Heart right ventricle (tissue), 16 donors: Measurements from ENCODE around the gene C4orf33. TPM values are rescaled to one million over a fixed set of nuclear protein-coding genes. Genes with fewer than 3 reads are reported as not detected.

ENCODE experiments used
- ATAC-seq, 8 donors: fragments of 200-7000 bp; cut with Tn5 transposase; one replicate each; pipeline ENCODE4 v1.9.1; 2020; ENCODE audit warnings: mild to moderate bottlenecking in 8 of 8, moderate library complexity in 8 of 8, moderate number of reproducible peaks in 1 of 8
- DNase-seq, 2 donors: peaks; one replicate each; pipeline ENCODE4 v3.0.0-alpha.2; 2020
- H3K27ac ChIP-seq, 10 donors: fragments of 200-600 bp; sonication (generic) in 2 of 10; one replicate each; pipeline versions ENCODE4 v1.5.0 to v1.8.0; 2020 to 2022; ENCODE audit warnings: mild to moderate bottlenecking in 3 of 10
- H3K27me3 ChIP-seq, 7 donors: fragments of 200-600 bp; one replicate each; pipeline ENCODE4 v1.8.0; 2021 to 2022; ENCODE audit warnings: mild to moderate bottlenecking in 2 of 7
- H3K36me3 ChIP-seq, 9 donors: fragments of 200-600 bp; sonication (generic) in 1 of 9; one replicate each; pipeline versions ENCODE4 v1.5.0 to v1.8.0; 2020 to 2022; ENCODE audit warnings: mild to moderate bottlenecking in 2 of 9
- H3K4me1 ChIP-seq, 9 donors: fragments of 200-600 bp; sonication (generic) in 1 of 9; one replicate each; pipeline versions ENCODE4 v1.5.0 to v1.8.0; 2020 to 2022; ENCODE audit warnings: mild to moderate bottlenecking in 4 of 9
- H3K4me3 ChIP-seq, 10 donors: fragments of 200-600 bp; sonication (generic) in 2 of 10; one replicate each; pipeline versions ENCODE4 v1.5.0 to v1.8.0; 2020 to 2022; ENCODE audit warnings: mild to moderate bottlenecking in 7 of 10, moderate library complexity in 2 of 10
- H3K9me3 ChIP-seq, 11 donors: fragments of 200-600 bp in 10 of 11; sonication (generic) in 2 of 11; one replicate each; pipeline versions ENCODE4 v1.5.0 to v1.8.0; 2013 to 2022; ENCODE audit warnings: mild to moderate bottlenecking in 2 of 11, control low read depth in 1 of 11, moderate library complexity in 1 of 11
- WGBS, 2 donors: extraction: QIAGEN DNeasy Blood & Tissue Kit; methylation state at CpG; one replicate each; pipeline ENCODE4 v1.1.7; 2013; ENCODE audit warnings: inconsistent platforms in 1 of 2; 5-methylcytosine and 5-hydroxymethylcytosine counted together
- intact Hi-C, 10 donors: fragments of 100-400 bp; cut with DNase I; formaldehyde crosslinking; loops; one replicate each; pipeline versions ENCODE4 v1.11.1 to v1.14.2; 2022
- polyA plus RNA-seq, 2 donors: library from polyadenylated mRNA; stranded (reverse); fragments of 200-250 nt; gene quantifications; one replicate each; pipeline ENCODE4 v1.2.3, GENCODE V29; 2013
- total RNA-seq, 10 donors: library from RNA; stranded (reverse); fragmentation: NEBNext Ultra II Directional in 3 of 10; extraction: Animal tissue kit (Norgen Biotek cat#: 25700) in 3 of 10; gene quantifications; one replicate each; pipeline versions ENCODE4 v1.2.1 to v1.2.4, GENCODE V29; 2021 to 2023
- TF ChIP-seq, protein P1 (sequence below), 9 donors: fragments of 200-600 bp; sonication (generic) in 2 of 9; IDR thresholded peaks; one replicate each; pipeline versions ENCODE4 v1.5.0 to v1.8.0; 2021 to 2022; ENCODE audit warnings: antibody characterized with exemption in 9 of 9, mild to moderate bottlenecking in 5 of 9, moderate library complexity in 1 of 9
- donor health status: Arrhythmogenic right ventricular cardiomyopathy.
- donor health status: ischemic (EF 13 %, LVEDD 7.1; RV severe dilation, severe dysfunction).
- donor health status: healthy with polysubstance abuse.
- donor health status: DM: no; HTN: yes; CAD: no.
- donor health status: DM: no; HTN: no; CAD: no.
- donor health status: ischemic (EF 25% LVEDD 6.9; RV normal size, moderate dysfunction).
- donor health status: ischemic (EF 25% LVEDD 5.7; RV mildly dilated, moderate dysfunction).
- donor health status: healthy.
- donor health status: DM: yes; HTN: yes; CAD: no.
- donor health status: Ischemic cardiomyopathy.
- donor health status: ischemic (EF 35%, LVEDD 5.7; RV mildly dilated, moderate dysfunction).
- donor health status: nonischemic (EF 11% LVEDD 7.7; RV severe dilation, severe dysfunction).
- donor health status: DM: yes; HTN: yes; CAD: no.
- donor health status: PGD.
- donor health status: ischemic (EF 29% LVEDD 5.4; RV normal size, mild dysfunction).
- donor health status: nonischemic (EF 23%, LVEDD 6.1; RV moderate dilation, normal function).

C4orf33 gene
- total and polyA plus RNA-seq, 12 donors: 2.5 to 7.5 (median 4.7) TPM

DNA sequence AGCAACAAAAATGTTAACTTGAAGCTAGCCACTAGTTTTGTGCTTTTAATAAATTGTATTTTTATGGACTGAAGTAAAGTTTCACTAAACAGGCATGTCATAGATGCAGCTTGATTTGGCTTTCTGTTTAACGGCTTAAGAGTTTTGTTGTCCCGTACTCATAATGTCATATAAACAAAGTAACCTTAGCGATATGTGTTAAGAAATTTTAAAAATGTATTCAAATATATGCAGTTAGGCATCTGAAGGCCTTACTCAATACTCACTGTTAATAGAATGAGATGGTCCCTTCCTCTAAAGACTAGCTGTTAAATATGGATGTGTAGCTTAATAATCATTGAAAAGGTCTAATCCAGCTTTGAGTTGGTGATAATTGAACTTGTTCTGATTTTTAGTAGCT lies 1.6 kb upstream of the C4orf33 start:
- no peaks in the 10 kb centered on the region for H3K27me3 ChIP-seq
- H3K9me3 ChIP-seq: no peaks in the 10 kb centered on the region
- intact Hi-C loops: loop anchor here in 2 of 10 donors (10.0 kb wide), 2 partner anchors 280 to 810 kb away; partner anchors contain the start of gene PGRMC2 (in 2 of the 2)
- peak overlapping the region in 7 of 10 donors; percentile 71 to 86 (median 81) for H3K4me3 ChIP-seq
- DNase-seq (no peak), ATAC-seq (no peak)
- H3K4me1 ChIP-seq: peaks cover 0 to 46% (median 25%) of the 10 kb centered on the region in 9 donors
- TF ChIP-seq, protein P1, sequence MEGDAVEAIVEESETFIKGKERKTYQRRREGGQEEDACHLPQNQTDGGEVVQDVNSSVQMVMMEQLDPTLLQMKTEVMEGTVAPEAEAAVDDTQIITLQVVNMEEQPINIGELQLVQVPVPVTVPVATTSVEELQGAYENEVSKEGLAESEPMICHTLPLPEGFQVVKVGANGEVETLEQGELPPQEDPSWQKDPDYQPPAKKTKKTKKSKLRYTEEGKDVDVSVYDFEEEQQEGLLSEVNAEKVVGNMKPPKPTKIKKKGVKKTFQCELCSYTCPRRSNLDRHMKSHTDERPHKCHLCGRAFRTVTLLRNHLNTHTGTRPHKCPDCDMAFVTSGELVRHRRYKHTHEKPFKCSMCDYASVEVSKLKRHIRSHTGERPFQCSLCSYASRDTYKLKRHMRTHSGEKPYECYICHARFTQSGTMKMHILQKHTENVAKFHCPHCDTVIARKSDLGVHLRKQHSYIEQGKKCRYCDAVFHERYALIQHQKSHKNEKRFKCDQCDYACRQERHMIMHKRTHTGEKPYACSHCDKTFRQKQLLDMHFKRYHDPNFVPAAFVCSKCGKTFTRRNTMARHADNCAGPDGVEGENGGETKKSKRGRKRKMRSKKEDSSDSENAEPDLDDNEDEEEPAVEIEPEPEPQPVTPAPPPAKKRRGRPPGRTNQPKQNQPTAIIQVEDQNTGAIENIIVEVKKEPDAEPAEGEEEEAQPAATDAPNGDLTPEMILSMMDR (IDR thresholded peaks at IDR 0.05): no peak
- no peaks in the 10 kb centered on the region for H3K36me3 ChIP-seq
- H3K27ac ChIP-seq: peak overlapping the region in 8 of 10 donors; percentile 92 to 98 (median 94)
- WGBS, 2 donors: 79 to 82% methylated on average over 3 of the region's 3 CpGs

DNA sequence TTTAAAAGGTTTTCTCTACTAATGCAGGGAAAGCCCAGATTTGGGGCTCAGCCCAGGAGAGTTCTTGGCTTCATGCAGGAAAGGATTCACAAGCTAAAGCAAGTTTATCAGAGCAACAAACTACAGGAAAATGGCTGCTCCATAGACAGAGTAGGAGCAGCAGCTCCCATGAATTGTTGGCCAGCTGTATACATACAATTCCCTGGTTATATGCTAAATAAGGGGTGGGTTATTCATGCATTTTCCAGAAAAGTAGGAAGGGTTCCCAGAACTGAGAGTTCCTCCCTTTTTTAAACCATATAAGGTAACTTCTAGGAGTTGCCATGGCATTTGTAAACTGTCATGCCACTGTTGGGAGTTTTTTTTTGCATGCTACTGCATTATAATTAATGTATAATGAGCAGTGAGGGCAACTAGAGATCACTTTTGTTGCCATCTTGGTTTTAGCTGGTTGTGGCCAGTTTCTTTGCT lies 2.6 kb downstream of the C4orf33 start:
- no peak overlapping the region for H3K4me3 ChIP-seq
- TF ChIP-seq, protein P1 (IDR thresholded peaks at IDR 0.05): no peak
- intact Hi-C loops: loop anchor here in 2 of 10 donors (10.0 kb wide), 2 partner anchors 284 to 814 kb away; partner anchors contain the start of gene PGRMC2 (in 2 of the 2)

DNA sequence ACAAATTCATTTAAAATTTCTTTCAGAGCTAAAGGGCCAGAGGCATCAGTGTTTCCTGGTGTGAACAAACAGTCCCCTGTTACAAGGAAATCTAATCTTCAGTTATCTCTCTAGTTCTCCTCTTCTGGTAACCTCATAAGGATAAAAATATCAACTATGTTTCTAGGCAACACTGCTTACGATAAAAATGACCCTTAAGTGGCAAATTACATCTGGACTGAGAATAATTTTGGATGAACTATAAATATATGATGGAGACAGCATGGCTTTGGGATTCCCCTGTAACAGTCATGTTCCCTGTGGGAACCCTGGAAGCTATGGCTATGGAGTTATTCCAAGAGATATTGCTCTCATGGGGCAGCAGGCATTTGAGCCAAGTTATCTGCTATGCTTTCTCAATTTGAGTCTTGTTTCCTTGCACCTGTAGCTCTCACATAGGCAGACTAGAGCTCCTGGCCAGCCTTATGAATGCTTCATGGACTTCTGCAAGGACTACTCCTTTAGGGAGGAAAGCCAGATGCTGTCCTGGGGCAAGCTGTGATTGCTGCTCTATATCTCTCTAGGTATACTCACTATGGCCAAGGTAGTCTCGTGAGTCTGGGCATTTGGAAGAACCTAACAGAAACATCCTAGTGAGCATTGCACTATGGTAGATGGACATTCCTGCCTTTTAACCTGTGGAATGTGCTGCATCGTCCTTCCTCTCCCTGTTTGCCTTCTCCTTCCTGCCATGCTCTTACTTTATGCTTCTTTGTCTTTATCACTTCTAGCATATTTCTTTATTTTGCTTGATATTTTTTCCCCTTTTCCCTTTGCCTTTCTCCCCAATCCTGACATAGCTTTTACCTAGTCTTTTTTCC lies 14.2 kb downstream of the C4orf33 start:
- peaks cover 0 to 17% (median 3%) of the 10 kb centered on the region in 9 donors for H3K4me1 ChIP-seq
- WGBS, 2 donors: 59 to 61% methylated on average over 3 of the region's 3 CpGs
- H3K27me3 ChIP-seq: no peaks in the 10 kb centered on the region
- intact Hi-C loops: no loop called here
- H3K27ac ChIP-seq: no peak overlapping the region
- H3K36me3 ChIP-seq: peaks cover 0 to 37% (median 0%) of the 10 kb centered on the region in 9 donors
- TF ChIP-seq, protein P1 (IDR thresholded peaks at IDR 0.05): no peak
- DNase-seq: peak in 1 of 2 donors; percentile 11
- ATAC-seq: peak; percentile 29 to 80 (median 64)
- H3K9me3 ChIP-seq: no peaks in the 10 kb centered on the region
- H3K4me3 ChIP-seq: no peak overlapping the region

More for the DNA sequence above, 2.6 kb downstream of the C4orf33 start:
- H3K9me3 ChIP-seq: no peaks in the 10 kb centered on the region
- H3K27ac ChIP-seq: no peak overlapping the region
- DNase-seq (no peak), ATAC-seq (no peak)
- no peaks in the 10 kb centered on the region for H3K27me3 ChIP-seq
- peaks cover 0 to 24% (median 10%) of the 10 kb centered on the region in 9 donors for H3K4me1 ChIP-seq
- H3K36me3 ChIP-seq: peaks cover 0 to 11% (median 0%) of the 10 kb centered on the region in 9 donors

DNA sequence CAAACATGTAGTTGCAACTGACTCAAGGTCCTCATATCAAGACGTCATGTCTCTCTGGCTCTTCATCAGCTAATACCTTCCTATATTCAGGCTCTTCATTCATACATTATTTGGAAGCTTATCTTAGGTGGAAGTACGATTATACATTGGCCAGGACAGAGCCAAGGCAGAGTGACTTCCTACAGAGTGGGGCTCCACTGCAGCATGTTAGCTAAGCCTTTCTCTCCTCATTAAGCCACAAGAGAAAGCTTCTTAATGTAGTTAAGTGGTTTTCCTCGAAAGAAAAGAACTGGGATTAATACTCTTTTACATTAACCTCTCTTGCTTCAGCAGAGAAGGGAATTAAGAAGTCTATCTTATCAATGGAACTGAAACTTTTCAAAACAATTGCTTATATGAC lies 15.0 kb downstream of the C4orf33 start:
- ATAC-seq (no peak), DNase-seq (no peak)
- 90 to 92% methylated on average over 3 of the region's 3 CpGs for WGBS, 2 donors
- Histone ChIP-seq H3K36me3 (peaks cover 0 to 35% (median 0%) of the 10 kb centered on the region in 9 donors), H3K27me3 (no peaks in the 10 kb centered on the region), H3K27ac (no peak overlapping the region), H3K4me3 (no peak overlapping the region), H3K9me3 (no peaks in the 10 kb centered on the region), H3K4me1 (peaks cover 0 to 17% (median 3%) of the 10 kb centered on the region in 9 donors)
- TF ChIP-seq, protein P1 (IDR thresholded peaks at IDR 0.05): no peak
- intact Hi-C loops: no loop called here
